Measurements from ENCODE around the gene SDHAF2. TPM values are rescaled to one million over a fixed set of nuclear protein-coding genes. Genes with fewer than 3 reads are reported as not detected.
A peak's percentile ranks its signal among the peaks of the same experiment; 100 is the strongest.
"Not testable (repeated sequence)": the region's sequence is repeated elsewhere in the genome, so short reads cannot be mapped to it uniquely, and the experiment has no call there.

SDHAF2 gene
- polyA plus RNA-seq, 1 of the 3 experiments (the other 2 are of a cell fraction), result 81.7 TPM

DNA sequence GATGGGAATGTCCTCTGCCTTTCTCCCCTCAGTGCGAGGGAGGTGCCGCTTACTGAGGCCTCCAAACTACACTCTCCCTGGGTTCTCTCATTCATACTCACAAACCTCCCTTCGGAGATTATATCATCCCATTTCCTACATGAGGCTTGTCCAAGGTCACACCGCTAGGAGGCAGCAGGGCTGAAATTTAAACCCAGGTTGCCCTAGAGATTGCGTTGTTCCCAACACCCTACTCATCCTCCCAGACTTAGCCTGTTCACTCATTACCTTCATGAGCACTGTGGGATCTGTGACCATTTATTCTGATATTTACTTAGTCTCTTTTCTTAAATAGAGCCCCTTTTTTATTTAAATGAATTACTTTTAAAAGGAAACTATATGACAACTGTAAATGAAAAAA lies 31.1 kb downstream of the SDHAF2 start:
- no peak for DNase-seq
- Histone ChIP-seq H4K20me1 (ENCODE audit: insufficient read depth) (no peaks in the 10 kb centered on the region), H3K9me2 (no peaks in the 10 kb centered on the region), H3K4me2 (no peak overlapping the region), H3K9ac (no peak overlapping the region), H3K9me3 (no peaks in the 10 kb centered on the region), H3K4me1 (ENCODE audit: control insufficient read depth in 1 of 2, insufficient read depth in 2 of 2, low read depth in 1 of 2, low read length in 1 of 2) (peaks cover 3 to 12% of the 10 kb centered on the region in 2 experiments; a peak in 2 of 4 replicates), H3K79me2 (ENCODE audit: insufficient read depth) (no peaks in the 10 kb centered on the region), H3K27me3 (ENCODE audit: insufficient read depth) (no peaks in the 10 kb centered on the region), H3K36me3 (replicated peaks in 1 of 2; ENCODE audit: control insufficient read depth in 1 of 2, insufficient read depth in 2 of 2, low read length in 1 of 2) (no peaks in the 10 kb centered on the region), H3F3A (replicated peaks; ENCODE audit: insufficient read depth) (no peaks in the 10 kb centered on the region), H2AFZ (ENCODE audit: low read depth) (no peak overlapping the region), H3K4me3 (ENCODE audit: low read depth in 2 of 2, low read length in 1 of 2) (no peak overlapping the region), H3K27ac (ENCODE audit: low read depth in 2 of 2, low read length in 1 of 2) (peak overlapping the region in 1 of 2 experiments; percentile 29; a peak in 1 of 4 replicates)
- ChIA-PET POLR2A (interaction anchor here (1.4 kb wide), 1 partner anchor 9 kb away, joined by 4 read pairs; no protein-coding TSS in a partner anchor), CTCF (interaction anchor here (1.2 to 1.7 kb wide), 5 partner anchors 15 to 56 kb away, joined by 4 to 7 read pairs (median 5); no protein-coding TSS in a partner anchor)
- 92% methylated on average over 5 of the region's 5 CpGs for WGBS (ENCODE audit: low lambda C conversion rate)
- TF ChIP-seq TCF12 (IDR thresholded peaks at IDR 0.05) (no peak), NFIC (IDR thresholded peaks at IDR 0.05; ENCODE audit: borderline replicate concordance) (no peak), TAF1 (IDR thresholded peaks at IDR 0.05; ENCODE audit: borderline replicate concordance, low read depth, low read length) (no peak), FOSL2 (IDR thresholded peaks at IDR 0.05; ENCODE audit: borderline replicate concordance, low read depth) (no peak), YY1 (IDR thresholded peaks at IDR 0.05; ENCODE audit: low read depth) (no peak), POLR2AphosphoS5 (IDR thresholded peaks at IDR 0.05; ENCODE audit: low read depth, low read length) (no peak), EZH2phosphoT487 (IDR thresholded peaks at IDR 0.05; ENCODE audit: borderline replicate concordance, low read depth) (no peak), RXRA (IDR thresholded peaks at IDR 0.05; ENCODE audit: borderline replicate concordance, low read depth) (no peak), SIN3A (IDR thresholded peaks at IDR 0.05; ENCODE audit: borderline replicate concordance, low read depth, low read length) (no peak)
- TF ChIP-seq, protein P1, sequence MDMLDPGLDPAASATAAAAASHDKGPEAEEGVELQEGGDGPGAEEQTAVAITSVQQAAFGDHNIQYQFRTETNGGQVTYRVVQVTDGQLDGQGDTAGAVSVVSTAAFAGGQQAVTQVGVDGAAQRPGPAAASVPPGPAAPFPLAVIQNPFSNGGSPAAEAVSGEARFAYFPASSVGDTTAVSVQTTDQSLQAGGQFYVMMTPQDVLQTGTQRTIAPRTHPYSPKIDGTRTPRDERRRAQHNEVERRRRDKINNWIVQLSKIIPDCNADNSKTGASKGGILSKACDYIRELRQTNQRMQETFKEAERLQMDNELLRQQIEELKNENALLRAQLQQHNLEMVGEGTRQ (IDR thresholded peaks at IDR 0.05; ENCODE audit: borderline replicate concordance, low read depth, low read length), result no peak
- TF ChIP-seq, protein P2, sequence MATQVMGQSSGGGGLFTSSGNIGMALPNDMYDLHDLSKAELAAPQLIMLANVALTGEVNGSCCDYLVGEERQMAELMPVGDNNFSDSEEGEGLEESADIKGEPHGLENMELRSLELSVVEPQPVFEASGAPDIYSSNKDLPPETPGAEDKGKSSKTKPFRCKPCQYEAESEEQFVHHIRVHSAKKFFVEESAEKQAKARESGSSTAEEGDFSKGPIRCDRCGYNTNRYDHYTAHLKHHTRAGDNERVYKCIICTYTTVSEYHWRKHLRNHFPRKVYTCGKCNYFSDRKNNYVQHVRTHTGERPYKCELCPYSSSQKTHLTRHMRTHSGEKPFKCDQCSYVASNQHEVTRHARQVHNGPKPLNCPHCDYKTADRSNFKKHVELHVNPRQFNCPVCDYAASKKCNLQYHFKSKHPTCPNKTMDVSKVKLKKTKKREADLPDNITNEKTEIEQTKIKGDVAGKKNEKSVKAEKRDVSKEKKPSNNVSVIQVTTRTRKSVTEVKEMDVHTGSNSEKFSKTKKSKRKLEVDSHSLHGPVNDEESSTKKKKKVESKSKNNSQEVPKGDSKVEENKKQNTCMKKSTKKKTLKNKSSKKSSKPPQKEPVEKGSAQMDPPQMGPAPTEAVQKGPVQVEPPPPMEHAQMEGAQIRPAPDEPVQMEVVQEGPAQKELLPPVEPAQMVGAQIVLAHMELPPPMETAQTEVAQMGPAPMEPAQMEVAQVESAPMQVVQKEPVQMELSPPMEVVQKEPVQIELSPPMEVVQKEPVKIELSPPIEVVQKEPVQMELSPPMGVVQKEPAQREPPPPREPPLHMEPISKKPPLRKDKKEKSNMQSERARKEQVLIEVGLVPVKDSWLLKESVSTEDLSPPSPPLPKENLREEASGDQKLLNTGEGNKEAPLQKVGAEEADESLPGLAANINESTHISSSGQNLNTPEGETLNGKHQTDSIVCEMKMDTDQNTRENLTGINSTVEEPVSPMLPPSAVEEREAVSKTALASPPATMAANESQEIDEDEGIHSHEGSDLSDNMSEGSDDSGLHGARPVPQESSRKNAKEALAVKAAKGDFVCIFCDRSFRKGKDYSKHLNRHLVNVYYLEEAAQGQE (IDR thresholded peaks at IDR 0.05; ENCODE audit: low read depth, low read length), result no peak
- TF ChIP-seq, protein P3, sequence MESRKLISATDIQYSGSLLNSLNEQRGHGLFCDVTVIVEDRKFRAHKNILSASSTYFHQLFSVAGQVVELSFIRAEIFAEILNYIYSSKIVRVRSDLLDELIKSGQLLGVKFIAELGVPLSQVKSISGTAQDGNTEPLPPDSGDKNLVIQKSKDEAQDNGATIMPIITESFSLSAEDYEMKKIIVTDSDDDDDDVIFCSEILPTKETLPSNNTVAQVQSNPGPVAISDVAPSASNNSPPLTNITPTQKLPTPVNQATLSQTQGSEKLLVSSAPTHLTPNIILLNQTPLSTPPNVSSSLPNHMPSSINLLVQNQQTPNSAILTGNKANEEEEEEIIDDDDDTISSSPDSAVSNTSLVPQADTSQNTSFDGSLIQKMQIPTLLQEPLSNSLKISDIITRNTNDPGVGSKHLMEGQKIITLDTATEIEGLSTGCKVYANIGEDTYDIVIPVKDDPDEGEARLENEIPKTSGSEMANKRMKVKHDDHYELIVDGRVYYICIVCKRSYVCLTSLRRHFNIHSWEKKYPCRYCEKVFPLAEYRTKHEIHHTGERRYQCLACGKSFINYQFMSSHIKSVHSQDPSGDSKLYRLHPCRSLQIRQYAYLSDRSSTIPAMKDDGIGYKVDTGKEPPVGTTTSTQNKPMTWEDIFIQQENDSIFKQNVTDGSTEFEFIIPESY (IDR thresholded peaks at IDR 0.05; ENCODE audit: borderline replicate concordance, low read depth), result no peak
- TF ChIP-seq, protein P4, sequence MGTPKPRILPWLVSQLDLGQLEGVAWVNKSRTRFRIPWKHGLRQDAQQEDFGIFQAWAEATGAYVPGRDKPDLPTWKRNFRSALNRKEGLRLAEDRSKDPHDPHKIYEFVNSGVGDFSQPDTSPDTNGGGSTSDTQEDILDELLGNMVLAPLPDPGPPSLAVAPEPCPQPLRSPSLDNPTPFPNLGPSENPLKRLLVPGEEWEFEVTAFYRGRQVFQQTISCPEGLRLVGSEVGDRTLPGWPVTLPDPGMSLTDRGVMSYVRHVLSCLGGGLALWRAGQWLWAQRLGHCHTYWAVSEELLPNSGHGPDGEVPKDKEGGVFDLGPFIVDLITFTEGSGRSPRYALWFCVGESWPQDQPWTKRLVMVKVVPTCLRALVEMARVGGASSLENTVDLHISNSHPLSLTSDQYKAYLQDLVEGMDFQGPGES (IDR thresholded peaks at IDR 0.05; ENCODE audit: low read depth, low read length), result no peak
- TF ChIP-seq, protein P5, sequence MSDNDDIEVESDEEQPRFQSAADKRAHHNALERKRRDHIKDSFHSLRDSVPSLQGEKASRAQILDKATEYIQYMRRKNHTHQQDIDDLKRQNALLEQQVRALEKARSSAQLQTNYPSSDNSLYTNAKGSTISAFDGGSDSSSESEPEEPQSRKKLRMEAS (IDR thresholded peaks at IDR 0.05; ENCODE audit: low read depth), result no peak
- TF ChIP-seq, protein P6, sequence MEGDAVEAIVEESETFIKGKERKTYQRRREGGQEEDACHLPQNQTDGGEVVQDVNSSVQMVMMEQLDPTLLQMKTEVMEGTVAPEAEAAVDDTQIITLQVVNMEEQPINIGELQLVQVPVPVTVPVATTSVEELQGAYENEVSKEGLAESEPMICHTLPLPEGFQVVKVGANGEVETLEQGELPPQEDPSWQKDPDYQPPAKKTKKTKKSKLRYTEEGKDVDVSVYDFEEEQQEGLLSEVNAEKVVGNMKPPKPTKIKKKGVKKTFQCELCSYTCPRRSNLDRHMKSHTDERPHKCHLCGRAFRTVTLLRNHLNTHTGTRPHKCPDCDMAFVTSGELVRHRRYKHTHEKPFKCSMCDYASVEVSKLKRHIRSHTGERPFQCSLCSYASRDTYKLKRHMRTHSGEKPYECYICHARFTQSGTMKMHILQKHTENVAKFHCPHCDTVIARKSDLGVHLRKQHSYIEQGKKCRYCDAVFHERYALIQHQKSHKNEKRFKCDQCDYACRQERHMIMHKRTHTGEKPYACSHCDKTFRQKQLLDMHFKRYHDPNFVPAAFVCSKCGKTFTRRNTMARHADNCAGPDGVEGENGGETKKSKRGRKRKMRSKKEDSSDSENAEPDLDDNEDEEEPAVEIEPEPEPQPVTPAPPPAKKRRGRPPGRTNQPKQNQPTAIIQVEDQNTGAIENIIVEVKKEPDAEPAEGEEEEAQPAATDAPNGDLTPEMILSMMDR (IDR thresholded peaks at IDR 0.05), result no peak
- TF ChIP-seq, protein P7, sequence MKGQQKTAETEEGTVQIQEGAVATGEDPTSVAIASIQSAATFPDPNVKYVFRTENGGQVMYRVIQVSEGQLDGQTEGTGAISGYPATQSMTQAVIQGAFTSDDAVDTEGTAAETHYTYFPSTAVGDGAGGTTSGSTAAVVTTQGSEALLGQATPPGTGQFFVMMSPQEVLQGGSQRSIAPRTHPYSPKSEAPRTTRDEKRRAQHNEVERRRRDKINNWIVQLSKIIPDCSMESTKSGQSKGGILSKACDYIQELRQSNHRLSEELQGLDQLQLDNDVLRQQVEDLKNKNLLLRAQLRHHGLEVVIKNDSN (IDR thresholded peaks at IDR 0.05; ENCODE audit: borderline replicate concordance, low read depth), result no peak

DNA sequence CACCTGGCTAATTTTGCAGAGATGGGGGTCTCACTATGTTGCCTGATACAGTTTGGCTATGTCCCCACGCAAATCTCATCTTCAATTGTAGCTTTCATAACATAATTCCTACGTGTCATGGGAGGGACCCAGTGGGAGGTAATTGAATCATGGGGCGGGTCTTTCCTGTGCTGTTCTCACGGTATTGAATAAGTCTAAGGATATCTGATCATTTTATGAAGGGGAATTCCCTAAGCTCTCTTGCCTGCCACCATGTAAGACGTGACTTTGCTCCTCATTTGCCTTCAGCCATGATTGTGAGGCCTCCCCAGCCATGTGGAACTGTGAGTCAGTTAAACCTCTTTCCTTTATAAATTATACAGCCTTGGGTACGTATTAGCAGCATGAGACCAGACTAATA lies 37.7 kb downstream of the SDHAF2 start:
- CTCF ChIA-PET, result interaction anchor here (1.4 to 3.0 kb wide), 3 partner anchors 10 to 171 kb away, joined by 7 to 22 read pairs (median 12); no protein-coding TSS in a partner anchor
- H2AFZ ChIP-seq (ENCODE audit: low read depth); POLR2A ChIA-PET; H3K4me2 ChIP-seq; H3K9me2 ChIP-seq; H3K4me3 ChIP-seq (ENCODE audit: low read depth in 2 of 2, low read length in 1 of 2); H3K27ac ChIP-seq (ENCODE audit: low read depth in 2 of 2, low read length in 1 of 2); H3K4me1 ChIP-seq (ENCODE audit: control insufficient read depth in 1 of 2, insufficient read depth in 2 of 2, low read depth in 1 of 2, low read length in 1 of 2); H4K20me1 ChIP-seq (ENCODE audit: insufficient read depth); H3K9me3 ChIP-seq; DNase-seq; H3K79me2 ChIP-seq (ENCODE audit: insufficient read depth); H3F3A ChIP-seq (replicated peaks; ENCODE audit: insufficient read depth); H3K36me3 ChIP-seq (replicated peaks in 1 of 2; ENCODE audit: control insufficient read depth in 1 of 2, insufficient read depth in 2 of 2, low read length in 1 of 2); H3K27me3 ChIP-seq (ENCODE audit: insufficient read depth); H3K9ac ChIP-seq: not testable (repeated sequence)
- 90% methylated on average over 6 of the region's 6 CpGs for WGBS (ENCODE audit: low lambda C conversion rate)
